PC-3 (cell line): ENCODE results near the gene ZC3H14.

Experiments used
- CTCF ChIP-seq: fragments of 300-600 bp; sonication (generic); conservative IDR thresholded peaks from 2 replicates; pipeline ENCODE4 v1.5.1; 2017; ENCODE audit warnings: antibody characterized with exemption, low read depth, mild to moderate bottlenecking, low read length
- EZH2 ChIP-seq: fragments of 300-600 bp; sonication (generic); IDR thresholded peaks from one replicate; pipeline ENCODE4 v1.6.1; 2017; ENCODE audit warnings: antibody characterized with exemption, mild to moderate bottlenecking, low read length; ENCODE audit not compliant: unreplicated experiment

DNA sequence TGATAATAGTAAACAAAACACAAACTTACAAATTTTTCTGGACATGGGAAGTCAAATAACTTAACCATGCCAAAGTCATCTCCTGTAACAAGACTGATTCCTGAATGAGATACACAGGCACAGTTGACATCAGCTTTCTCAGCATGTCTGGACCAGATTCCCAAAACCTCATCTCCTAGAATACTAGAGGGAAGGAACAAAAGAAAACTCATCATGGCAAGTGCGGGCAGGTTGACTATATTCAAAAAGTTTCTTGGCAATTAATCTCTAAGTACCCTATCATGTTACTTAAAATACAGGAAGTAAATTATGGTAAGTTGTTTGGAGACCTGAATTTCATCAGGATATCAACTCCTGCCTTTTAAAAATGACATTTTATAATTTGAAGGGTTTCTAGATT, 53.9 kb downstream of the ZC3H14 start:
- no peak for TF ChIP-seq CTCF
- no peak for TF ChIP-seq EZH2
